HG02981 (cell line): Measurements from ENCODE around the gene SYMPK.

Source experiments
- ATAC-seq: cut with Tn5 transposase; IDR thresholded peaks from one replicate; pipeline ENCODE4 v1.9.1; 2021; ENCODE audit warnings: mild to moderate bottlenecking, moderate library complexity; ENCODE audit not compliant: unreplicated experiment

The SYMPK gene

DNA sequence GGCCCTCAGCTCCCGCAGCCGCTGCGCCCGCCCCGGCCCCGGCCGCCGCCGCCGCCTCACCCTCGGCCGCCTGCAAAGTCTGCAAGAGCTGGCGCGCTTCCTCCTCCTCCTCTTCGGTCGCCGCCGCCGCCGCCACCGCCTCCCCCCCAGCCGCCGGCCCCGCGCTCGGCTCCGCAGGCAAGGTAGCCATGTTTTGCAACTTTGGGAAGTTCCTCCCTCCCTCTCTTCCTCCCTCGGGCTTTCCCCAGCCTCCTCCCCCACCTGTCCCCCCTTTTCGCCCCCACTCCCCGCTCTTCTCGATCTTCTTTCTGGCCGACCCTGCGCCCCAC lies 94.3 kb downstream of the SYMPK start:
- no peak for ATAC-seq

DNA sequence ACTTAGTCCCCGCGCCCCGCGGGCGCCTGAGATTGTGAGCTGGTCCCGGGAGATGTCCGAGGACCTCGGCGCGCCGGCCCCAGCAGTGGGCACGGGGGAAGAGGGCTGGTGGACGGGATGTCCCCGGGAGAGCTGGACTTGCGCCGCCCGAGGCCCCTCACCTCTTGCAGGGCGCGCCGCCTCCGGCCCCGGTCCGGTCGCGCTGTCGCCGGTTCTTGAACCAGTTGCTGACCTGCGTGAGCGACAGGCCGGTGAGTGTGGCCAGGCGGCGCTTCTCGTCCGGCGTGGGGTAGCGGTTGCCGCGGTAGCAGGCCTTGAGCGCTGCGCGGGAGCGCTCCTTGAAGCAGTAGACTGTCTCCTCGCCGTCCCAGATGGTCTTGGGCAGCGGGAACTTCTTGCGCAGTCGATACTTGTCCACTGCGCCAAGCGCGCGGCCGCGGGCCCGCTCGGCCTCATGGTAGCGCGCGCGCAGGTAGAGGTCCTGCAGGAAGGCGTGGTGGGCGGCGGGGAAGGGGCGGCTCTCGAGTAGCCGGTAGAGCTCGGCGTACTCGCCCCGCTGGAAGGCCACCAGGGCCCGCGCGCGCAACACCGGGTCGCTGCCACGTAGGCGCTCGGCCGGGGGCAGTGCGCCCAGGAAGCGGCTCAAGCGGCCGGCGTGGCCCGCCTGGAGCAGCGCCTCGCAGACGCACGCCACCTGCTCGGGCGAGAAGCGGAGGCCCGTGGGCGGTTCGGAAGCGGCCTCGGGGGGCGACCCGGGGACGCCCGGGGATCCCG lies 94.9 kb downstream of the SYMPK start:
- ATAC-seq: no peak

DNA sequence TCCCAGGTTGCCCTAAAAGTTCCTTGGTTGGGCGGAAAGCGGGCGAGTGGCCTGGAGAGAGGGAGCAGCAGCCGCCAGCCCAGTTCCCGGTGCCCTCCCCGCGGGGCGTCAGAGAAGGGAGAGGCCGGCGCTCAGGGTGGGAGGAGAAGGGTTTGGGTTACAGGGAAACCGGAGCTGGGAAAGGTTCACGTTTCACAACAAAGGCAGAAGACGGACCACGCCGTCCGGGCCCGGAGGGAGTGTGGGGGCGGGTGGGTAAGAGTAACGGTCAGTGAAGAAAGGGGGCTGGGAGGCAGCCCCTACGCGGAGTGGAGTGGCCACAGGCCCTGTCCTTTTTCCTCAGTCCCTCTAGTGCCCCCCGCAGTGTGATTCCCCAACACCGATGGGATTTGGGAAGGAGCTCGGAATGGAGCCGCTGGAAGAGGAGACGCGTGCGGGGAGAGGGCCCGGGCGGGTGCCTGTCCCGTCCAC lies 95.5 kb downstream of the SYMPK start:
- ATAC-seq: no peak

DNA sequence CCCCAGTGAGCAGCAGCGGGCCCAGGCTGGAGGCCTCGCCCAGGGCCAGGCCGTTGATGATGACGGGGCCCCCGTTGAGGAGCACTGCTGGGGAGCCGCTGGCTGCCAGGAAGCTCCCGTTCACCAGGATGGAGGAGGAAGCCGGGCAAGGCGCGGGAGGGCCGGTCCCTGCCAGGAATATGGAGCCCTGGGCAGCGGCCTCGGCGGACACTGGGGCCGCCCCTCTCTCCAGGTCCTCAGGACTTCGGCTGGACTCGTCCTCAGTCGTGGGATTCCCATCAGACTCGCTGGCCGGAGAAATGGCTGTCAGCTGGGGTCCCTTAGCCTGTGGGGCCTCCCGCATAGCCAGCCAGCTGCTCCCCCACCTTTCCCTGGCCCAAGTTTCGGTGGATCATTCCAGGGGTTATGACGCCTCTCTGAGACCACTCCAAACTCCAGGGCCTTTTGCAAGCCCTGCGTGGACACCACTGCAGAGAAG lies 96.0 kb downstream of the SYMPK start:
- no peak for ATAC-seq

DNA sequence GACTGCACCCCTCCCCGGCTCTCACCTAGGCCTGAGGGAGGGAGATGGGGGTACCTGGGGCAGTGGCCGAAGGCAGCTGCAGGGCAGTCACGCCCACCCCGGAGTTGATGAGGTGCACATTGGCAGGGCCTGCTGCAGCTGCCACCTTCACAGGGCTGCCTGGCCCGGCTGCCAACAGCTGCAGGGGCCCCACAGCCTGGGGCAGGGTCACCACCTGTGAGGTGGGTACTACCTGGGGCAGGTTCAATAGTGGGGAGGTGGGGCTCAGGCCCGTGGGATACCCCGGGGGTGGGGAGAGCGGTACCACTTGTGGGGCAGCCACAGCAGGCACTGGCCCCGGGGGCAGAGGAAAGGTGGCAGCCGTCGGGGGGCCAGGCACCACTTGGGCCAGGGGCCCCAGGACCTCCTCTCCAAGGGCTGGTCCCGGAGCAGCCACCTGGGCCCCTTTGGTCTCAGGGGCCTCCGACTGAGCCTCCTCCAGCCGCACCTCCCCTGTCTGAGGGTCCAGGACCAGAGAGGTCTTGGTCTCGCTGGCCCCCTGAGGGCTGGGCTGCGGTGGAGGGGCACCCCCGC lies 96.6 kb downstream of the SYMPK start:
- ATAC-seq: no peak

DNA sequence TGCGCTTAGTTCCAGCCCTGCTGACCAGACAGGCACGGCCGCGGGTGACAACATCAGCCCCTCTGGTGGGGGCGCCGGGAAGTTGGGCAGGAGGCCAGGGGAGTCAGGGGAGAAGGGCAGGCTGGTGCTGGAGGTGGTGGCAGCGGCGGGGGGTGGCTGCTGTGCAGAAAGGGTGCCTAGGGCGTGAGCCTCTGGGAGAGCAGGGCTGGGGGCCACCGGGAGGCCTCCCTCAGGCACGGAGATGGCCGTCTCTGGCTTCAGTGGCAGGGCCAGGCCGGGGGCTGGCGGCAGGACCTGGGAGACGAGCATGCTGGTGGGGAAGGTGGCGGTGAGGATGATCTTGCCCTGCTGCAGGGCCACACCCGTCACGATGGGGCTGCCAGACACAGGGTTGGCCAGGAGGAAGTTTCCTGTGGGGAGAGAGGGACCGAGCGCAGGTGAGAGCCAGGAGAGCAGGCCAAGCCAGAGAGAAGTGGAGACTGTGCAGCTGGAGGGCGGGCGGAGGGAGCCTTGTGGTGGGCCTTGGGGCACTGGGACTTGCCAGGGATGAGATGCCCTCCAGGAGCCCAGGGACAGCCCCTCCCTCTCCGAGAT lies 97.1 kb downstream of the SYMPK start:
- ATAC-seq: no peak
